ENCODE data around the gene ANKRD40CL.

GRCh38 chr17:50815400-50815799 is 48.1 kb upstream of the ANKRD40CL start:
- TF ChIP-seq CTCF (IDR thresholded peaks at IDR 0.05) (no peak), POLR2AphosphoS5 (IDR thresholded peaks at IDR 0.05; ENCODE audit: low read depth, low read length) (no peak), REST (IDR thresholded peaks at IDR 0.05; ENCODE audit: insufficient read depth in 1 of 2, low read depth in 2 of 2, low read length in 1 of 2) (no peak)

All from Panc1 (cell line).